Measurements from ENCODE around the gene CHI3L2.

DNA sequence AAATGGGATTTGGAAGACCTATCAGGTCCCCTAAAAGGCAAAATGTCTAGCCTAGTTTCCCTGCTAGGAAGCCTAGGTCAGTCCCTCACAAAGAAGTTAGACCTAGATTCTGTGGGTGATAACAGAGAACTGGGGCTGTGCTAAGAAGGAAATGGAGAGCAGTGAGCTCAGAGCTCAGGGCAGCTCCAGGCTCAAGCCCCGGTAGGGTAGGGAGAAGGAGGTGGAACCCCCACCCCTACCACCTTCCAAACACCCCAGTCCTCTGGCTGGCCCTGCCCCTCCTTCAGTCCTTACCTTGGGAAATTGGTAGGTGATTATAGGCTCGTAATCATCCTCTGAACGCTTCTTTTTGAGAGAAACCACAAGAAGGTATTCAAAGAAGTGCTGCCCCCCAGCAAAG lies 28.2 kb upstream of the CHI3L2 start:
- TF ChIP-seq FOS (IDR thresholded peaks at IDR 0.05; ENCODE audit: low read depth, low read length): no peak
- no peak for TF ChIP-seq CTCF (conservative IDR thresholded peaks at IDR 0.05; ENCODE audit: low read depth, low read length)
- no peak for TF ChIP-seq POLR2A (IDR thresholded peaks at IDR 0.05; ENCODE audit: low read depth, low read length)
- TF ChIP-seq, protein P1, sequence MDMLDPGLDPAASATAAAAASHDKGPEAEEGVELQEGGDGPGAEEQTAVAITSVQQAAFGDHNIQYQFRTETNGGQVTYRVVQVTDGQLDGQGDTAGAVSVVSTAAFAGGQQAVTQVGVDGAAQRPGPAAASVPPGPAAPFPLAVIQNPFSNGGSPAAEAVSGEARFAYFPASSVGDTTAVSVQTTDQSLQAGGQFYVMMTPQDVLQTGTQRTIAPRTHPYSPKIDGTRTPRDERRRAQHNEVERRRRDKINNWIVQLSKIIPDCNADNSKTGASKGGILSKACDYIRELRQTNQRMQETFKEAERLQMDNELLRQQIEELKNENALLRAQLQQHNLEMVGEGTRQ (IDR thresholded peaks at IDR 0.05; ENCODE audit: low read depth, low read length): no peak
- TF ChIP-seq SMC3 (IDR thresholded peaks at IDR 0.05; ENCODE audit: low read depth, low read length): no peak
- no peak for TF ChIP-seq RFX5 (IDR thresholded peaks at IDR 0.05; ENCODE audit: low read depth, low read length)
- no peak for TF ChIP-seq NFE2L2 (IDR thresholded peaks at IDR 0.05; ENCODE audit: low read depth, low read length)
- TF ChIP-seq CEBPB (IDR thresholded peaks at IDR 0.05; ENCODE audit: low read depth, low read length): no peak
- TF ChIP-seq MAFK (IDR thresholded peaks at IDR 0.05; ENCODE audit: low read depth, low read length): no peak
- no peak for TF ChIP-seq MXI1 (IDR thresholded peaks at IDR 0.05; ENCODE audit: borderline replicate concordance, low read depth, low read length)
- TF ChIP-seq MAZ (IDR thresholded peaks at IDR 0.05; ENCODE audit: borderline replicate concordance, low read depth, low read length): no peak
